Activated CD4-positive, alpha-beta T cell treated with anti-CD3 and anti-CD28 coated beads, Interleukin-10, Interleukin-2, amounts not matched to agents 100 ng/mL and 50 ng/mL, durations not matched to agents 16 hours and 8 hours (primary cell): ENCODE measurements around the gene TTLL7.
A peak's percentile ranks its signal among the peaks of the same experiment; 100 is the strongest.
"Not testable (repeated sequence)": the region's sequence is repeated elsewhere in the genome, so short reads cannot be mapped to it uniquely, and the experiment has no call there.

Source experiments
- DNase-seq: peaks from one replicate; pipeline ENCODE4 v3.0.0-alpha.2; 2020

The TTLL7 gene

DNA sequence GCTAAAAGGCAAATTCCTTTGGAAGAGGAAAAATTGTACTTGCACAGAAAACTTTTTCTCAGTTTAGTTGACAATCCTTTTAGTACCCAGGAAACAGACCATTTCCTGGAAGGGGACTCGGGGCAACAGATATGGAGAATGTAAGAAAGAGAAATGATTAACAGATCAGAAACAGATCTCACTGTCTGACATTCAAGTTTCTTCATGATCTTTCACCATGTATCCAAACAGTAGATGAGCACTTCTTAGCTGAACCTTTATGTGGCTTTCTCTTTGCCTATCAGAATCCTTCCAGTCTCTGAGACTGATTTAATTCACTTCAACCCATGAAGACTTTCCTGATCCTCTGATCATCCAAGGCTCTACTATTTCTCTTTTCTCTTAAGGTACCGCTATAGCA lies 2.7 kb downstream of the TTLL7 start:
- DNase-seq: no peak

GRCh38 chr1:83995649-83996048 lies 3.3 kb downstream of the TTLL7 start:
- DNase-seq: no peak

- DNase-seq: no peak
Measured at GRCh38 chr1:83994111-83994510, 4.8 kb downstream of the TTLL7 start.

- DNase-seq: no peak
Measured at GRCh38 chr1:83990734-83991133, 8.2 kb downstream of the TTLL7 start.

GRCh38 chr1:83985048-83985447 lies 13.9 kb downstream of the TTLL7 start:
- no peak for DNase-seq

DNA sequence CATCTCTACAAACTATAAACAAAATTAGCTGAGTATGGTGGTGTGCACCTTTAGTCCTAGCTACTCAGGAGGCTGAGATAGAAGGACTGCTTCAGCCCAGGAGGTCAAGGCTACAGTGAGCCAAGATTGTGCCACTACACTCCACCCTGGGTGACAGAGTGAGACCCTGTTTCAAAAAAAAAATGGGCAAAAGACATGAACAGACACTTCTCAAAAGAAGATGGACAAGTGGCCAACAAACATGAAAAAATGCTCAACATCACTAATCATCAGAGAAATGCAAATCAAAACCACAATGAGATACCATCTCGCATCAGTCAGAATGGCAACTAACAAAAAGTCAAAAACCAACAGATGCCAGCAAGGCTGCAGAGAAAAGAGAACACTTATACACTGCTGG lies 15.0 kb downstream of the TTLL7 start:
- DNase-seq: not testable (repeated sequence)

DNA sequence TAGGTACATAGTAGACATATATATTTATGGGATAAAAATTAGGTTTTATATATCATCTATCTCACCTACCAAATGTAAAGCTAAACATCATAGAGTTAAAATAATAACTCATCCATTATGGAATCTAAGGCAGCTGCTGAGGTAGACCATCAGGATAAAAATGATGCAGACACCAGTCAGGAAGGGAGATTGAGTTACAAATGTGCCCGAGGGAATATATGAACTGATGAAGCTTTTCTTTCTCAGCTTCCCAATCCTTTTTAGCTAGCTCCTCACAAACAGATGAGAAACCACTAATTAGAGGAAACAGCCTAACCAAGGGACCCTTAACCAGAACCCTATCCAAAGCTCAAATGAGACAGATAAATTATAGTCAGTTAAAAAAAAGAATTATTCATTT lies 20.9 kb downstream of the TTLL7 start:
- DNase-seq: no peak

DNA sequence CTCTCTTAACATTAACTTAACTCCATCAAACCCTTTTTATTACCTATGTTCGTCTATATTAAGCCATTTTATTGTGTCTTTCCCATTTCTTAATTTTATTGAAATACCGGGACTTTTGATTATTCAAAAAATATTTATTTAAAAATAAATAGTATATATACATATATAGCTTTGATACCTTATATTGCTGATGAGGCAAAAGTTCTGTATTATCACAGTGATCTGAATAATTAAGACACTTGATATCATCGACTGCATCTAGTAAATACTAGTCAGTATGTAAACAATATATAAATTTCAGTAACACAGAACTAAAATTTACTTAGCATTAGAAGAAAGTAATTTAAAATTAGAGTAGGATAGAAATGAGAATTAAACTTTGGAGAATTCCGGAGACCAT lies 22.0 kb downstream of the TTLL7 start:
- DNase-seq: no peak

- no peak for DNase-seq
Measured at GRCh38 chr1:83970802-83971201, 28.1 kb downstream of the TTLL7 start.

DNA sequence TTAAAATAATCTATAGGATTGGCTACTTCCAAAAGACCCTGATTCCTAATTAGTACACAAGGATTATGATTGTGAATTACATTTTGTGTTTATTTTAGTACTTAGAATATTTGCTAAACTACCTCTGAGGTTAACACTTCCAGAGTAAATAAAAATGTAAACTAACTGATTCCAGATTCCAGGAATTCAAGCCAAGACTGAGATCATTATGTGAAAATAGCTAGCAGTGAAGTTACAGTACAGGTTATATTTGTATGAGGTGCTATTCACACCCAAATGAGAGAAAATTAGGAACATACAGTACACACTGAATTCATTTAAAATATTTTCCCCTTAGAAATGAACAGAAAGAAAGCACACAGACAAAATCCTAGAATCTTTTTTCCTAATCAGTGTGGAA lies 28.8 kb downstream of the TTLL7 start:
- DNase-seq: no peak

DNA sequence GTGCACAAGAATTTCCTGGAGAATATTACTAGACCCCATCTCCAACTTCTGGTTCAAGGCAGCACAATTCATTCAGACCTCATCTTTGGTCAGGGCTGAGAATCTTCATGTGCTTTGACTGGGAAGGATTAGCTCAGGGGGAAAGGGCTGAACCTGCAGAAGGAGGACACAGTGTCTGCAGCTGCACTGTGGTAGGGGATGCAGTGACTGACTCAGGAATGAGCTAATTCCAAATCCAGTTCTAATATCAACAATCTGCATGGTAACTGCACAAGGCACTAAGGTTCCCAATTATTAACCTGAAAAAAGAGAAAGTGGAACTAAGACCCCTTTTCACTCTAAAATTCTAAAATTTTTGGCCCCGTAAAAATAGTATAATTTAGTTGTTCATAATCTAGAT lies 31.6 kb downstream of the TTLL7 start:
- no peak for DNase-seq

DNA sequence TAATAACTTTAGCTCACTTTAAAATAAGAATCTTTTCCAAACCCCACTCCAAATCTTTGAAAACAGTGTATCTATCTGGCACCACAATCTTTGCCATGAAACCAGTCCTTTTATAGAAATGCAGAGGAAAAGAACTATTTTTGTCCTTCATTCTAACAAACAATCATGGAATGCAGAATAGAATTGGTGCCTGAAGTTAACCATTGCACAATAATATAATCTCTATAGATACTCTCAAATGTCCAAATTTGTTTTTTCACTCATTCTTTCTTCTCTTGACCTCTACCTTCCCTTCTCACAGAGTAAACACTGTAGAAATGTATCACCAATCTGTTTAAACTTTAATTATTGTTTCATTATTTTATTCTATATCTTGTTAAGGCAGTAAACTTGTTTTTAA lies 34.8 kb downstream of the TTLL7 start:
- DNase-seq: no peak

DNA sequence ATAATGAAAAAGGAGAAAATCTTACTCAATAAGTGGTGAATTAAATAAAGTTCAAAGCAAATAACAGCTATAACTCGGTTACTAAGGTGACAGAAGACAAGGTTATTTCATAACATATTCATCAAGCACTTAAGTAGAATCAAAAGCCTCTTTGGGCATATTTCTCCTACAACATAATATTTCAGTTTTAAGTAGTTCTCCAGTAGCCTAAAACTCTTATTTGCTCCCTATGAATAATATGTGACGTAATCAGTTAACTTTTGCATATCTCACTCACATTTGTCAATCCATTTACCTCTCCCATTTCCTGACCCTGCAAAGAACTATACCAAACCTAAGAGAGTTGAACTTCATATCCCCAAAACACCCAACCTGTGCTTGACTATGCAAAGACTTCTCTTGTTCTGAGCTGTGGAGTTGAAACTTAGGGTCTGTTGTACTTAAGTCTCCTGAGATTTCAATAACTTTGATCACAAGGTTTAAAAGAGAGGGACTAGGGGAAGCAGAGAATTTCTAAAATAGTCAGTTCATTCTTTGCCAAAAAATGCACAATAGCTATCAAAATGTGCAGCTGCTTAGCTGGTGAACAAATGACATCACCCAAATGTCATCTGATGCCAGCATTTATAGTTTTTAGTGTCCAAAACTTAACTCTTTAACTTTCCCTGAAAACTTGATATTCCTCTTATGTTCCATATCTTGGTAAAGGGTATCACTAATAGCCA lies 37.2 kb downstream of the TTLL7 start:
- no peak for DNase-seq

- no peak for DNase-seq
Measured at GRCh38 chr1:83960669-83961277, 38.2 kb downstream of the TTLL7 start.

DNA sequence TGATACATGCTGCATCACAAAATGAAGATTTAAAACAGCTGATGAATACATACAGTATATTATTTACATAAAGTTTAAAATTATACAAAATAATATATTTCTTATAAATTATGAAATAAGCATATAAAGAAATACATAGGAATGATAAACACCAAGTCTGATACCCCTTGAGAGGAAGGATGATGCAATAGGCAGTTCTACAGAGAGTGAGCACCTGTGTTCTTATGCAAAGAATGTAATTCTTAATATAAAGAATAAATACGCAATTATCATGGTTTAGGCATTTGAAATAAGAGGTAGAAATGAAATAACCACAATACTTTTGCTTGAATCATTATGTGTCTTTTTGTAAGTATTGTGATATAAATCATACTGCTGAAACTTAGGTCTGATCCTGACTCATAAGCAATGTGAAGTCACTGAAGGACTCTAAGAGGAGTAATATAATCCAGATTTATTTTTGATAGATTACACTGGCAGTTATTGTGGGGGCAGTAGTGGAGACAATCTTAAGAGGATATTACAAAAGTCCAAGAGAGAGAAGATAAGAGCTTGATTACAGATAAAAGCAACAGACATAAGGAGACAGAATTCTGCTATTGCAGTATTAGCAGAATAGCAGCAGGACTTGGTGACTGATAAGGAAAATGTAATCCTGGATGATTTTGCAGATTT lies 39.0 kb downstream of the TTLL7 start:
- DNase-seq: no peak

GRCh38 chr1:83958704-83959103 lies 40.2 kb downstream of the TTLL7 start:
- no peak for DNase-seq

DNA sequence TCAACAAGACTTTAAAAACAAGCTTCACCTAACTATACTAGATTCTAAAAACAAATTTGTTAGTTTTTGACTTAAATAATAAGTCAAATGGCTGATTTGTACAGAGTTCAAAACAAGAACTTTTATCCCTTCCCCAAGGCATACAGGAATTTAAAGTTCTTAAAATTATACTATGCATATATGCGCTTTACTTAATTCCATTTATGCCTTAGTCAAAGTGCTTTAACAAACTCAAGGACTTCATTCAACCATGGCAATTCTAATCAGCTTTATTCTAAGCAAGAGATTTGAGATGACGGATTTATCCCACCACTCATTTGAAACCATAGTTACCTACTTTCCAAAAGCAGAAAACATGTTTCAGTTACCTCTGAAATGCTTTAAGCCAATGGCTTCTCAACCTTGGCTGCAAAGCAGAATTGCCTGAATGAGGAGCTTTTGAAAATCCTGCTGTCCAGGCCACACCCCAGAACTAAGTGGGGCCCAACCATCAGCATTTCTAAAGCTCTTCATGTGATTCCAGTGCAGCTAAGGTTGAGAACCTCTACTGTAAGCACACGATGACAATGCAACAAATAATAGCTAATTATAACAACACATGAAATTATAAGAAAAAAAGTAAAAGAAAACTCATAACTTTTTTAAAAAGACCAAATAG lies 44.6 kb downstream of the TTLL7 start:
- no peak for DNase-seq

DNA sequence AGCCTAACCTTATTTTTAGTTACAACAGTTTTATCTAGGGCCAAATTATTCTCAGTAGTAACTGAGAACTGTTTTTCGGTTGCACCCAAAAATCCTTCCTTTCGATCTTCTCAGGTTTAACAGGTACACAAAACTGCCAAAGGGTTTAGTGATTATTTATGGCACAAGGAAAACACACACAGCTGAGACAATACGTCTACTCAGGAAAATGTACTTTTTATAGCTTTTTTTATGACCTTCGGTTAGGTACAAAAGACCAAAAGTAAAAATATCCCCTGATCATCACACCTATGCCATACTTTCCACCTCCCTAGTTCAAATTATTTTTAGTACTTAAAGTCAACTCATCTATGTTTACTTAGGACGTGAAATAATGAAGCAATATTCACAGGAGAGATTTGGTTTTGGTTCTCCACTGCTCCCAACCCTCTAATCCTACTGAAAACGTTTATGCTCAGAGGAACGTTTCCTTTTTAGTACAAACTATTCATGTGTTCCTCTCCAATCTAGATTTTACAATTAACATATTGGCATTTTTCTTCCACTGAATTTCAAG lies 48.7 kb downstream of the TTLL7 start:
- DNase-seq: no peak

DNA sequence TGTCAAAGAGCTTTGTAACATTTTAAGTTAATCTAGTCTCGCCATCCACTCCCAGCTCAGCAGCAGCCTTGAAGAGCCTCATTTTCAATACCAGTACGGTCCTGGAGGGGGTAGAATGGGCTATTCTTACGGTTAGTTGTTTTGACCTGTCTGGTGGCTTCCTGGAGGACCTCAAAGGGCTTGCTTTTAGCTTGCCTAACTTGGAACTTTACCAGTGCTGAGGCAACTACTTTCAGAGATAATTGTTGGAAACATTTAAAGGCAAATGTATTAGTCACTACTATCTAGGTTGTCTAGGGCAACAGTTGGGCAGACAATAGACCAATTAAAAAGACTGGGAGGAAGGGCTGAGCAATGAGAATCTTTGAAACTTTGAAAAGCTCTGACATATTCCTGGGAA lies 56.0 kb downstream of the TTLL7 start:
- no peak for DNase-seq

DNA sequence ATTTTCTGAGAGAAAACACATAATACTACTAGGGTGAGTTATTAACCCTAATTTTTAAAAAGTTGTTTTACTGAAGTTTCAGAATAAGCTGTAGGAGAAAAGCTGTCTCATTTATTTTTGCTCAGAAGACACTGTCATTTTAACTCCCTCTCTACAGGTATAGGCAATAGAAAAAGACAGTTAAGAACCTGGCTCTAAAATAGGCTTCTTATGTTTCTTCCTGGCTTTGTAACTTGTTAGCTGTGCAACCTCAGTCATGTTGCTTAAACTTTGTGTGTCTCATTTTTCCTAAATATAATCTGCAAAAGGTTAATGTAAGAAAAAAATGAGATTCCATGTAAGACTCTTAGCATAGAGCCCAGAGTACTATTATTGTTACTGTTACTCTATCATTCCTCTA lies 64.4 kb downstream of the TTLL7 start:
- no peak for DNase-seq

- no peak for DNase-seq
Measured at GRCh38 chr1:83932693-83933092, 66.2 kb downstream of the TTLL7 start.

DNA sequence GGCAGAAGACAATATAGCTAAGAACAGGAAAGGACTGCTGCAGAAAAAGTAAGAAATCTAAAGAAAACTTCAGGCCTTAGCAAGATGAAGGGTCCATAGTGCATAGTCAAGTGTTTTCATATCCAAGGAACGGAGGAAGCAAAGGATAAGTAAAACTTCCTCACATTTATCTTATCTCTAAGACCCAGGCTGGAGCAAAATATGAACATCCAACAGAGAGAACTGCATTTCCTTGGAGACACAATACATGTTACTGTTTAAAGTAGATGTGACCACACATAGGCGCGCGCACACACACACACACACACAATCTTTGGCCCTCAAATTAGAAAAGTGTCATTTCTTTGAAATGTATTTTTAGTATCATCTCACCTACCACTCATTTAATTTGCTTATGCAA lies 66.7 kb downstream of the TTLL7 start:
- DNase-seq: no peak

DNA sequence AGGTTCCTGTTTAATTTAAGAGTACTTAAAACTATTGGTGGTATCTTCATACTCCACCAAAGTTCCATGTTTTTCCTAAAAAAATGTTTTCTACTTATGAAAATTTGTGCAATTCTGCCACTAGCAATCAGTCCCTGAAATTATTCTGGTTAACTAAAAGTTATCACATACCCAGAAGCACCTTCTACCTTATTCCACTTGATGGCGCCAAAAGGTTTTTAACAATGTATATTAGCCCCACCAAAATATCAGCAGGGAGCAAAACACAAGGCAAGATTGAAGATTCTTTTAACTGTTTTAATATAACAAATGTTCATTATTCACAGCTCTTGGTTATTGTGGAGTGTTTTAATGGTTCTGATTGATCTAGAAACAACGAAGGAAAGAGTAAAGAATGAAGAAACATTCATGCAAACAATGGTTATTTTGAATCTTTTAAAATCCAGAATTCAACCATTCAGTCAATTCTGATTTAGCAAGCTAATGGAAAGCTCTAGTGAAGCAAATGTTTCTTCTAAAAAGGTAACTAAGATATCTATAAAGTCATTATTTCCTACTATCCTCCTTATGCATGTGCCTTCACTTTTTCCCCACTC lies 67.2 kb downstream of the TTLL7 start:
- peak; percentile 48 for DNase-seq
